ENCODE measurements around the gene COLGALT1.
A peak's percentile ranks its signal among the peaks of the same experiment; 100 is the strongest.

Gene COLGALT1

DNA sequence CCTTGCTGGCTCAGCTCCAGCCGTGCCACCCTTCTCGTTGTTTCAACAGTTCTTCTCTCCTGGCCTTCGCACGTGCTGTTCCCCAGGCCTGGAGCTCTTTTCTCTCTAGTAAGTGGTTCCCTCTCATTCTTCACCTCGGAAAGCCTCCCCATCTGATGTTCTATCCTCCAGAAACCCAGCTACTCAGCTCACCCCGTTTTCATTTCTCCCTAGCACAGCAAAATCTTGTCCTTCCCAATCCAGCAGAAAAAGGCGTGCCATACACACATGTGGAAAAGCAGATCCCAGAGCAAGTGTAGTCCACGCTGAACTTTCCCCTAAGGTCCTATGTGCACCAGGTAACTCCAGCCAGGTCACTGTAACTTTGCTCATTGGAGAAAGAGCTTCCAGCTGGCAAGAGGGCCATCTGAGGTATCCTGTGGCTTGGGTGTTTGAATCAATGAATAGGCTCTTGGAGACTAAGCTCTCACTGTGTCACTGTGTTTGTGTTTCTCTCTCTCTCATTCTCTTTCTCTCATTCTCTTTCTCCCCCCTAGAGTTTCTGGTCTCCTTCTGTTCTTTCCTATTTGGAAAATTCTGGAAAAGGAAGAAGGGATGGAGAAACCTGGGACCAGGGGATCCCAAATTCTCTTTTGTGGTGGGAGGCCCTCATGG, 49.0 kb downstream of the COLGALT1 start:
- no peak overlapping the region for H3K4me3 ChIP-seq (ENCODE audit: low read depth, low read length)
- TF ChIP-seq ZIC2 (tag by site-specific recombination; IDR thresholded peaks at IDR 0.05) (peak; percentile 31), PRDM1 (tag by site-specific recombination; IDR thresholded peaks at IDR 0.05) (peak; percentile 88), ZBTB20 (tag by site-specific recombination; IDR thresholded peaks at IDR 0.05) (peak; percentile 76), KLF10 (tag by site-specific recombination; IDR thresholded peaks at IDR 0.05) (no peak), ZNF292 (tag by site-specific recombination; IDR thresholded peaks at IDR 0.05; ENCODE audit: borderline replicate concordance, low read depth) (no peak), ZNF354C (tag by site-specific recombination; IDR thresholded peaks at IDR 0.05; ENCODE audit: borderline replicate concordance, low read depth) (no peak), ZNF114 (tag by site-specific recombination; IDR thresholded peaks at IDR 0.05) (no peak), HOXC10 (CRISPR knock-in tag; IDR thresholded peaks at IDR 0.05) (no peak), ZBTB17 (tag by site-specific recombination; IDR thresholded peaks at IDR 0.05) (peak; percentile 41), ZNF366 (tag by site-specific recombination; conservative IDR thresholded peaks at IDR 0.05) (peak; percentile 37; the same call in 1 of the 2 replicates), ZNF76 (tag by site-specific recombination; IDR thresholded peaks at IDR 0.05; ENCODE audit: borderline replicate concordance, low read depth) (no peak)
- TF ChIP-seq, protein P1, sequence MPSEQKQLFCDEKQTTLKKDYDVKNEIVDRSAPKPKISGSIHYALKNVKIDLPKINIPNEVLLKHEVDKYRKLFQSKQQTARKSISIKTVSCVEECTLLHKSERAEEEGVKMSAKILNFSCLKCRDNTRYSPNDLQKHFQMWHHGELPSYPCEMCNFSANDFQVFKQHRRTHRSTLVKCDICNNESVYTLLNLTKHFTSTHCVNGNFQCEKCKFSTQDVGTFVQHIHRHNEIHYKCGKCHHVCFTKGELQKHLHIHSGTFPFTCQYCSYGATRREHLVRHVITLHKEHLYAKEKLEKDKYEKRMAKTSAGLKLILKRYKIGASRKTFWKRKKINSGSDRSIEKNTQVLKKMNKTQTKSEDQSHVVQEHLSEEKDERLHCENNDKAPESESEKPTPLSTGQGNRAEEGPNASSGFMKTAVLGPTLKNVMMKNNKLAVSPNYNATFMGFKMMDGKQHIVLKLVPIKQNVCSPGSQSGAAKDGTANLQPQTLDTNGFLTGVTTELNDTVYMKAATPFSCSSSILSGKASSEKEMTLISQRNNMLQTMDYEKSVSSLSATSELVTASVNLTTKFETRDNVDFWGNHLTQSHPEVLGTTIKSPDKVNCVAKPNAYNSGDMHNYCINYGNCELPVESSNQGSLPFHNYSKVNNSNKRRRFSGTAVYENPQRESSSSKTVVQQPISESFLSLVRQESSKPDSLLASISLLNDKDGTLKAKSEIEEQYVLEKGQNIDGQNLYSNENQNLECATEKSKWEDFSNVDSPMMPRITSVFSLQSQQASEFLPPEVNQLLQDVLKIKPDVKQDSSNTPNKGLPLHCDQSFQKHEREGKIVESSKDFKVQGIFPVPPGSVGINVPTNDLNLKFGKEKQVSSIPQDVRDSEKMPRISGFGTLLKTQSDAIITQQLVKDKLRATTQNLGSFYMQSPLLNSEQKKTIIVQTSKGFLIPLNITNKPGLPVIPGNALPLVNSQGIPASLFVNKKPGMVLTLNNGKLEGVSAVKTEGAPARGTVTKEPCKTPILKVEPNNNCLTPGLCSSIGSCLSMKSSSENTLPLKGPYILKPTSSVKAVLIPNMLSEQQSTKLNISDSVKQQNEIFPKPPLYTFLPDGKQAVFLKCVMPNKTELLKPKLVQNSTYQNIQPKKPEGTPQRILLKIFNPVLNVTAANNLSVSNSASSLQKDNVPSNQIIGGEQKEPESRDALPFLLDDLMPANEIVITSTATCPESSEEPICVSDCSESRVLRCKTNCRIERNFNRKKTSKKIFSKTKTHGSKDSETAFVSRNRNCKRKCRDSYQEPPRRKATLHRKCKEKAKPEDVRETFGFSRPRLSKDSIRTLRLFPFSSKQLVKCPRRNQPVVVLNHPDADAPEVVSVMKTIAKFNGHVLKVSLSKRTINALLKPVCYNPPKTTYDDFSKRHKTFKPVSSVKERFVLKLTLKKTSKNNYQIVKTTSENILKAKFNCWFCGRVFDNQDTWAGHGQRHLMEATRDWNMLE (tag by site-specific recombination; conservative IDR thresholded peaks at IDR 0.05; ENCODE audit: low read depth), result no peak
- TF ChIP-seq, protein P2, sequence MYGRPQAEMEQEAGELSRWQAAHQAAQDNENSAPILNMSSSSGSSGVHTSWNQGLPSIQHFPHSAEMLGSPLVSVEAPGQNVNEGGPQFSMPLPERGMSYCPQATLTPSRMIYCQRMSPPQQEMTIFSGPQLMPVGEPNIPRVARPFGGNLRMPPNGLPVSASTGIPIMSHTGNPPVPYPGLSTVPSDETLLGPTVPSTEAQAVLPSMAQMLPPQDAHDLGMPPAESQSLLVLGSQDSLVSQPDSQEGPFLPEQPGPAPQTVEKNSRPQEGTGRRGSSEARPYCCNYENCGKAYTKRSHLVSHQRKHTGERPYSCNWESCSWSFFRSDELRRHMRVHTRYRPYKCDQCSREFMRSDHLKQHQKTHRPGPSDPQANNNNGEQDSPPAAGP (tag by site-specific recombination; IDR thresholded peaks at IDR 0.05), result no peak
- H3K9me3 ChIP-seq (ENCODE audit: control insufficient read depth, insufficient read depth, low read depth, low read length), result no peaks in the 10 kb centered on the region
- H3K27ac ChIP-seq (ENCODE audit: extremely low read depth, low read depth, low read length), result no peak overlapping the region
- POLR2A ChIA-PET, result interaction anchor here (0.6 to 1.2 kb wide), 4 partner anchors 14 to 255 kb away, joined by 3 to 6 read pairs (median 4); partner anchors contain the start of gene RPL18A
- H3K4me1 ChIP-seq (ENCODE audit: control insufficient read depth, insufficient read depth, low read length), result no peaks in the 10 kb centered on the region
- CTCF ChIA-PET, result interaction anchor here (0.7 to 3.7 kb wide), 5 partner anchors 13 to 162 kb away, joined by 3 to 31 read pairs (median 4); no protein-coding TSS in a partner anchor
- H3K36me3 ChIP-seq (ENCODE audit: control insufficient read depth in 2 of 2, insufficient read depth in 1 of 2, low read length in 2 of 2), result no peaks in the 10 kb centered on the region

DNA sequence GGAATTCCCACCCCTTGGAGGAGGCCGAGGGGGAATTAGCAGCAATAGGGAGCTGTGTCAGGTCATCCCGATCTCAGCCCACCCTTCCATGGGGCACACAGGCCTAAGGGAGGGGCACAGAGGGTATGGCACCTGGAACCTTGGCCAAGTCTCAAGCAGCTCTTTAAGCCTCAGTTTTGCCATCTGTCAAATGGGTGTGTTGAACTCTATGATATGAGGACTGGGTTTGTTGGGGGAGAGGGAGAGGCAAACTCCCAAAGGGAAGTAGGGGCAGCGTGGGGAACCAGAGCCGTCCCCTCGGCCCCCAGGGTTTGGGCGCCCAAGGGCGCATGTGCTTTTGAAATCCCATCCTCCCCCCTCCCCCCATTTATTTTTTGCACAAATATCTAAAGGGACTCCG, 49.7 kb downstream of the COLGALT1 start:
- no peaks in the 10 kb centered on the region for H3K9me3 ChIP-seq (ENCODE audit: control insufficient read depth, insufficient read depth, low read depth, low read length)
- no peak overlapping the region for H3K4me3 ChIP-seq (ENCODE audit: low read depth, low read length)
- 0 out of 2 replicates have a peak, but pooled peaks have one; percentile 6 for TF ChIP-seq ZNF146 (tag by site-specific recombination; IDR thresholded peaks at IDR 0.05)
- TF ChIP-seq ZNF391 (tag by site-specific recombination; IDR thresholded peaks at IDR 0.05; ENCODE audit: borderline replicate concordance, low read depth), result 0 out of 2 replicates have a peak, but pooled peaks have one; percentile 18
- TF ChIP-seq, protein P3, sequence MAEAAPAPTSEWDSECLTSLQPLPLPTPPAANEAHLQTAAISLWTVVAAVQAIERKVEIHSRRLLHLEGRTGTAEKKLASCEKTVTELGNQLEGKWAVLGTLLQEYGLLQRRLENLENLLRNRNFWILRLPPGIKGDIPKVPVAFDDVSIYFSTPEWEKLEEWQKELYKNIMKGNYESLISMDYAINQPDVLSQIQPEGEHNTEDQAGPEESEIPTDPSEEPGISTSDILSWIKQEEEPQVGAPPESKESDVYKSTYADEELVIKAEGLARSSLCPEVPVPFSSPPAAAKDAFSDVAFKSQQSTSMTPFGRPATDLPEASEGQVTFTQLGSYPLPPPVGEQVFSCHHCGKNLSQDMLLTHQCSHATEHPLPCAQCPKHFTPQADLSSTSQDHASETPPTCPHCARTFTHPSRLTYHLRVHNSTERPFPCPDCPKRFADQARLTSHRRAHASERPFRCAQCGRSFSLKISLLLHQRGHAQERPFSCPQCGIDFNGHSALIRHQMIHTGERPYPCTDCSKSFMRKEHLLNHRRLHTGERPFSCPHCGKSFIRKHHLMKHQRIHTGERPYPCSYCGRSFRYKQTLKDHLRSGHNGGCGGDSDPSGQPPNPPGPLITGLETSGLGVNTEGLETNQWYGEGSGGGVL (tag by site-specific recombination; IDR thresholded peaks at IDR 0.05), result no peak
- TF ChIP-seq, protein P4, sequence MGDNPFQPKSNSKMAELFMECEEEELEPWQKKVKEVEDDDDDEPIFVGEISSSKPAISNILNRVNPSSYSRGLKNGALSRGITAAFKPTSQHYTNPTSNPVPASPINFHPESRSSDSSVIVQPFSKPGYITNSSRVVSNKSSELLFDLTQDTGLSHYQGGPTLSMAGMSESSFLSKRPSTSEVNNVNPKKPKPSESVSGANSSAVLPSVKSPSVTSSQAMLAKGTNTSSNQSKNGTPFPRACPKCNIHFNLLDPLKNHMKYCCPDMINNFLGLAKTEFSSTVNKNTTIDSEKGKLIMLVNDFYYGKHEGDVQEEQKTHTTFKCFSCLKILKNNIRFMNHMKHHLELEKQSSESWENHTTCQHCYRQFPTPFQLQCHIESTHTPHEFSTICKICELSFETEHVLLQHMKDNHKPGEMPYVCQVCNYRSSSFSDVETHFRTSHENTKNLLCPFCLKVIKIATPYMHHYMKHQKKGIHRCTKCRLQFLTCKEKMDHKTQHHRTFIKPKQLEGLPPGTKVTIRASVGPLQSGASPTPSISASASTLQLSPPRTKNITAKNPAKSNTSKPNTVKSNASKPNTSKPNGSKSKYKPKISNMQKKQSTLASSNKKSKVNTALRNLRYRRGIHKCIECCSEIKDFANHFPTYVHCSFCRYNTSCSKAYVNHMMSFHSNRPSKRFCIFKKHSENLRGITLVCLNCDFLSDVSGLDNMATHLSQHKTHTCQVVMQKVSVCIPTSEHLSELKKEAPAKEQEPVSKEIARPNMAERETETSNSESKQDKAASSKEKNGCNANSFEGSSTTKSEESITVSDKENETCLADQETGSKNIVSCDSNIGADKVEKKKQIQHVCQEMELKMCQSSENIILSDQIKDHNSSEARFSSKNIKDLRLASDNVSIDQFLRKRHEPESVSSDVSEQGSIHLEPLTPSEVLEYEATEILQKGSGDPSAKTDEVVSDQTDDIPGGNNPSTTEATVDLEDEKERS (tag by site-specific recombination; IDR thresholded peaks at IDR 0.05), result 0 out of 2 replicates have a peak, but pooled peaks have one; percentile 50
- TF ChIP-seq ZNF248 (tag by site-specific recombination; IDR thresholded peaks at IDR 0.05), result no peak
- no peaks in the 10 kb centered on the region for H3K4me1 ChIP-seq (ENCODE audit: control insufficient read depth, insufficient read depth, low read length)
- H3K36me3 ChIP-seq (ENCODE audit: control insufficient read depth in 2 of 2, insufficient read depth in 1 of 2, low read length in 2 of 2), result no peaks in the 10 kb centered on the region
- ChIA-PET POLR2A (interaction anchor here (0.8 to 2.7 kb wide), 6 partner anchors 25 to 176 kb away, joined by 3 to 12 read pairs (median 5); partner anchors contain the start of gene MAP1S), CTCF (interaction anchor here (0.6 to 3.7 kb wide), 7 partner anchors 12 to 585 kb away, joined by 3 to 31 read pairs (median 4); partner anchors contain the start of gene MAP1S)
- H3K27ac ChIP-seq (ENCODE audit: extremely low read depth, low read depth, low read length), result no peak overlapping the region
